Bronchial epithelial cell (primary cell): ENCODE results near the gene PISD. TPM values are rescaled to one million over a fixed set of nuclear protein-coding genes. Genes with fewer than 3 reads are reported as not detected.

Source experiments
- DNase-seq: peaks from one replicate; pipeline ENCODE4 v3.0.0-alpha.2; 2010; ENCODE audit warnings: low read depth
- FAIRE-seq: peaks from 2 replicates; lab custom pipeline; 2011; peaks lifted over from hg19 to GRCh38; lab: Jason Lieb, UNC
- H3K27me3 ChIP-seq: 2 replicates; pipeline ENCODE4 v1.5.1; 2011; ENCODE audit warnings: low read length; ENCODE audit not compliant: control insufficient read depth, insufficient read depth
- H3K36me3 ChIP-seq: 2 replicates; pipeline ENCODE4 v1.5.1; 2011; ENCODE audit warnings: low read length; ENCODE audit not compliant: control insufficient read depth, insufficient read depth
- H3K4me3 ChIP-seq: 2 replicates; pipeline ENCODE4 v1.5.1; 2011; ENCODE audit warnings: mild to moderate bottlenecking, low read depth, low read length, control low read depth
- CTCF ChIP-seq: IDR thresholded peaks from 2 replicates; pipeline ENCODE4 v1.5.1; 2011; ENCODE audit warnings: mild to moderate bottlenecking, moderate library complexity, low read length, control low read depth, inconsistent platforms; ENCODE audit not compliant: insufficient read depth, severe bottlenecking
- total RNA-seq: library from RNA; depleted of rRNA; stranded (reverse); fragments of >200 nt; gene quantifications from 2 replicates; pipeline ENCODE4 v1.2.1, GENCODE V29; 2014

PISD gene
- total RNA-seq, 1 donor from 2014 or later, result 28.7 TPM

- peaks cover 1% of the 10 kb centered on the region for H3K36me3 ChIP-seq
- H3K27me3 ChIP-seq, result no peaks in the 10 kb centered on the region
- FAIRE-seq (no peak), DNase-seq (no peak)
- no peak overlapping the region for H3K4me3 ChIP-seq
- no peak for TF ChIP-seq CTCF
These were observed 89.1 kb downstream of the PISD start for GRCh38 chr22:31572939-31573338.

GRCh38 chr22:31569126-31569525 lies 92.9 kb downstream of the PISD start:
- FAIRE-seq (no peak), DNase-seq (no peak)
- no peak overlapping the region for H3K4me3 ChIP-seq
- no peaks in the 10 kb centered on the region for H3K27me3 ChIP-seq
- H3K36me3 ChIP-seq, result peaks cover under 1% of the 10 kb centered on the region
- TF ChIP-seq CTCF, result no peak

Other genes with a start within 250 kb of the PISD start
- gene EIF4ENIF1, start 172.4 kb downstream of the PISD start, total RNA-seq, result 5.3 and 12.9 TPM in 2 replicates
- gene SFI1, start 165.7 kb downstream of the PISD start, total RNA-seq, result 9.0 and 14.5 TPM in 2 replicates
- gene PRR14L, start 87.9 kb upstream of the PISD start, total RNA-seq, result 17.4 and 21.6 TPM in 2 replicates
- 6.8 and 8.1 TPM in 2 replicates for gene DEPDC5, start 91.8 kb upstream of the PISD start, total RNA-seq